ENCODE measurements around the gene FAM163A. TPM values are rescaled to one million over a fixed set of nuclear protein-coding genes. Genes with fewer than 3 reads are reported as not detected.

The FAM163A gene
- total and polyA plus RNA-seq, 8 donors = 0.06 to 0.28 (median 0.15) TPM; not detected in 3

DNA sequence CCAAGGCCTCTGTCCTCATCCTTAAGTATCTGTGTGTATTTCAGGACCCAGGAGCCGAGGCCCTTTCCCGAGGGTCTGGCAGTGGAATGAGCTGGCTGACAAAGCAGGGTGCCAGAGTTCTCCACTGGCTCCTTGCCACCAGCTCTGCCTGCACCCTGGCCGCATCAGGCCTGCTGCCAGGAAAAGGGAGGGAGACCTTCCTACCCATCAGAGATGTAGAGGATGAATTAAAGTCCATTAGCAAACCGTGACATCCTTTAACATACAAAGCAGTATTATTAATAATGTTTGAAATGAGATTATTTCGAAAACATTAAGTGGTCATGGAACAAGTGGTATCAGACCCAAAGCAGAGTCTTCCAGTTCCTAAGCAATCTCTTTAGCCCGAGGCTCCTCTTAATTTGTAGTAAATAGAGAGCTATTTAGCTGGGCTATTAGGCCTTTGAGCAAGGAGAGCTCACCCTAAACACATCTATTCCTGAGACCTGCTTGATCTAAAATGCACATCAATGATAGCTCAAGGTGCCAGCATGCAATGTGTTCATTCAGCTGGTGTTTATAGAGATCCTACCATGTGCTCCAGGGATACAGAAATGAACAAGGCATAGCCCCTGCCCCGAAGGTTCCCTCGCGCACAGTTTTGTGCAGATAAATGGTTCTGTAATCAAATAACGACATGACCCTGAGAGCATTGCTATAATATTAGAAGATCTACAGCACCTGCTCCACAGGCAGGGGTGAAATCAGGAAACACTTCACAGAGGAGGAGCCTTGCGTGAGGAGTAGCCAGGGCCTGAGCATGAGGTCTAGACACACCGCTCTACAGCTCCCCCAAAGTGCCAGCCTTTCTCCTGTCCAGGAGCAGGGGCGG lies 44.0 kb downstream of the FAM163A start:
- FAIRE-seq (no peak), ATAC-seq (peak in 2 of 4 donors; percentile 67 to 76), DNase-seq (peak in 1 of 6 donors; percentile 17)
- Histone ChIP-seq H3K27me3 (no peaks in the 10 kb centered on the region), H3K27ac (no peak overlapping the region), H3K9me3 (no peaks in the 10 kb centered on the region), H3K4me3 (no peak overlapping the region), H3K4me1 (no peaks in the 10 kb centered on the region), H3K36me3 (no peaks in the 10 kb centered on the region)
- TF ChIP-seq, protein P1, sequence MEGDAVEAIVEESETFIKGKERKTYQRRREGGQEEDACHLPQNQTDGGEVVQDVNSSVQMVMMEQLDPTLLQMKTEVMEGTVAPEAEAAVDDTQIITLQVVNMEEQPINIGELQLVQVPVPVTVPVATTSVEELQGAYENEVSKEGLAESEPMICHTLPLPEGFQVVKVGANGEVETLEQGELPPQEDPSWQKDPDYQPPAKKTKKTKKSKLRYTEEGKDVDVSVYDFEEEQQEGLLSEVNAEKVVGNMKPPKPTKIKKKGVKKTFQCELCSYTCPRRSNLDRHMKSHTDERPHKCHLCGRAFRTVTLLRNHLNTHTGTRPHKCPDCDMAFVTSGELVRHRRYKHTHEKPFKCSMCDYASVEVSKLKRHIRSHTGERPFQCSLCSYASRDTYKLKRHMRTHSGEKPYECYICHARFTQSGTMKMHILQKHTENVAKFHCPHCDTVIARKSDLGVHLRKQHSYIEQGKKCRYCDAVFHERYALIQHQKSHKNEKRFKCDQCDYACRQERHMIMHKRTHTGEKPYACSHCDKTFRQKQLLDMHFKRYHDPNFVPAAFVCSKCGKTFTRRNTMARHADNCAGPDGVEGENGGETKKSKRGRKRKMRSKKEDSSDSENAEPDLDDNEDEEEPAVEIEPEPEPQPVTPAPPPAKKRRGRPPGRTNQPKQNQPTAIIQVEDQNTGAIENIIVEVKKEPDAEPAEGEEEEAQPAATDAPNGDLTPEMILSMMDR (IDR thresholded peaks at IDR 0.05) = no peak
- intact Hi-C loops (cut with DNase I) = no loop called here
- 66 to 67% methylated on average over 13 of the region's 13 CpGs for WGBS, 2 donors

DNA sequence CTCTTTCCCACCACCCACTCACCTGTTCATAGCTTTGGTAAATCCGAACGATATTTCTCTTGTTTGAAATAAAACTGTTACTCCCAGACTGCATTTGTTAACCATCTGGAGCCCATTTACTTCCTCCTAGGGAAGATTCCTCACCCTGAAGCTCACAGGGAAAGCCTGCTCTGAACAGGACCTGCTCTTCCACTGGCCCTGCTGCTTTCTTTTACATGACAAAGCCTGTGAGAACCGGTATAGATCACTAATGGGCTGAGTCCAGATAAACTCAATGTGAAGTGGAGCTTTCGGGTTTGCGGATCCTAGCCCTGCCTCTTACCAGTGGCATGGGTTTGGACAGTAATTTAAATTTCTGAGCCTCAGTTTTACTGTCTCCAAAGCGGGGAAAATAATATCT lies 45.2 kb downstream of the FAM163A start:
- H3K36me3 ChIP-seq = no peaks in the 10 kb centered on the region
- no peak overlapping the region for H3K4me3 ChIP-seq
- TF ChIP-seq, protein P1 (IDR thresholded peaks at IDR 0.05) = no peak
- no peaks in the 10 kb centered on the region for H3K4me1 ChIP-seq
- H3K27ac ChIP-seq = no peak overlapping the region
- H3K9me3 ChIP-seq = no peaks in the 10 kb centered on the region
- no peak for ATAC-seq
- no peaks in the 10 kb centered on the region for H3K27me3 ChIP-seq
- WGBS, 2 donors = 66 to 69% methylated on average over 6 of the region's 6 CpGs
- intact Hi-C loops (cut with DNase I) = no loop called here
- no peak for DNase-seq
- FAIRE-seq = no peak

DNA sequence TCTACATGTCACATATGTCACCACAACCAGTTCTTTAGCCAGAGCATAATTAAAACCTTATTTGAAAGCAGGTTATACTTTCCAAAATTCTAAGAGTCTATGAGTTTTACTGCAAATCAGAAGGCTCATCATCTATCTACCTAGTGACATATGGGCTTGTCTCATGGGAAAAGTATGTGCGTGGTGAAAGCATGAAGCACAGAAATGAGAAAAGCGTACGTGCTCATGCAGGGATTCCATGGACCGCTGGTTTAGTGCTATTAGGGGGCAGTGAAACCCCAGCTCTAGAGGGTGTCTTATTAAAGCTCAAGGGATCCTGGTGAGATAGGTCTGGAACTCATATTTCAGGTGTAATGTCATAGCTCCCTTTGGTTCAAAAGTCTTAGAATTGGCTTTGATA lies 50.2 kb downstream of the FAM163A start:
- 90 to 93% methylated on average over 4 of the region's 4 CpGs for WGBS, 2 donors
- Histone ChIP-seq H3K4me1 (no peaks in the 10 kb centered on the region), H3K9me3 (no peaks in the 10 kb centered on the region), H3K4me3 (no peak overlapping the region), H3K27me3 (no peaks in the 10 kb centered on the region), H3K27ac (no peak overlapping the region), H3K36me3 (no peaks in the 10 kb centered on the region)
- FAIRE-seq (no peak), DNase-seq (no peak), ATAC-seq (no peak)
- TF ChIP-seq, protein P1 (IDR thresholded peaks at IDR 0.05) = no peak
- intact Hi-C loops (cut with DNase I) = no loop called here

DNA sequence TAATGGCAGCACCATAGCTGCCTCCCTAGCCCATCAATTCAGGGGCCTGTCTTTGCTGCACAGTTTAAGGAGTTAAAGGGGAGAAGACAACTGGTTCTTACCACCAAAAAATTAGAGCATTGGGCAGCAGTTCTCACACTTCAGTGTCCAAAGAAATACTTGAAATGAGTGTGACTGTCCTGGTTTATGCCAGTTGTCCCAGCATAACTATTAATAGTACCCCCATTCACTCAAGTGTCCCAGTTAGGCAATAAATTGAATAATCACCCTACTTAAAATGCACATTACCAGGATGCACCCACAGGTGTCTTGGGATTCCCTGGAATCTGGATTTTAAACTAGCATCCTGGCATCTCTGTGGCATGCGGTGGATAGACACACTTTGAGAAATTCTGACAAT lies 51.1 kb downstream of the FAM163A start:
- H3K27ac ChIP-seq = no peak overlapping the region
- FAIRE-seq (no peak), ATAC-seq (no peak), DNase-seq (no peak)
- H3K4me1 ChIP-seq = no peaks in the 10 kb centered on the region
- H3K9me3 ChIP-seq = no peaks in the 10 kb centered on the region
- WGBS, 2 donors = 97% methylated on average over 1 of the region's 1 CpG
- H3K36me3 ChIP-seq = no peaks in the 10 kb centered on the region
- intact Hi-C loops (cut with DNase I) = no loop called here
- H3K4me3 ChIP-seq = no peak overlapping the region
- TF ChIP-seq, protein P1 (IDR thresholded peaks at IDR 0.05) = no peak
- no peaks in the 10 kb centered on the region for H3K27me3 ChIP-seq

DNA sequence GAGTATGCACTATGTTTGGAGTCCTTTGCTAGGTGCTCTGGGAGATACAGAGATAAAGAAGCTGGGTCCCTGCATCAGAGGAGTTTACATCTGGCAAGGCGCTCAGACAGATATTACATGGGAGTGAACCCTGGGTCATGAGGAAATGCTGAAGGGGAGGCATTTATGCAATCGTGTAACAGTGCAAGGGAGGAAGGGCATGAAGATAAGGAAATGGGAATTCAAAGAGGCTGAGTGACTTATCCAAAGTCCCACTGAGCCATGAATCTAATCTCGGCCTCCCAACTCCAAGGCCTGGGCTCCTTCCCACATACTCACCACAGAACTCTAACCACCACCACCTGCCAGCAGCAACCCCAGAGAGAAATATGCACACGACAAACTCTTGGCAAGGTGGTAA lies 51.6 kb downstream of the FAM163A start:
- TF ChIP-seq, protein P1 (IDR thresholded peaks at IDR 0.05) = no peak
- FAIRE-seq (no peak), DNase-seq (no peak), ATAC-seq (peak in 1 of 4 donors; percentile 52)
- no peak overlapping the region for H3K4me3 ChIP-seq
- no peaks in the 10 kb centered on the region for H3K4me1 ChIP-seq
- WGBS, 2 donors = 29 to 35% methylated on average over 4 of the region's 4 CpGs
- intact Hi-C loops (cut with DNase I) = no loop called here
- no peaks in the 10 kb centered on the region for H3K9me3 ChIP-seq
- H3K36me3 ChIP-seq = no peaks in the 10 kb centered on the region
- no peak overlapping the region for H3K27ac ChIP-seq
- H3K27me3 ChIP-seq = no peaks in the 10 kb centered on the region

Measured in pancreas (tissue), 10 donors.